GM12801 (cell line): Measurements from ENCODE around the gene SPPL3.

Source experiments
- TF ChIP-seq, protein P1 (sequence below): IDR thresholded peaks from one replicate; pipeline ENCODE4 v1.5.1; 2011; ENCODE audit warnings: control low read depth; ENCODE audit not compliant: insufficient read length; ENCODE audit errors: extremely low read depth

The SPPL3 gene

DNA sequence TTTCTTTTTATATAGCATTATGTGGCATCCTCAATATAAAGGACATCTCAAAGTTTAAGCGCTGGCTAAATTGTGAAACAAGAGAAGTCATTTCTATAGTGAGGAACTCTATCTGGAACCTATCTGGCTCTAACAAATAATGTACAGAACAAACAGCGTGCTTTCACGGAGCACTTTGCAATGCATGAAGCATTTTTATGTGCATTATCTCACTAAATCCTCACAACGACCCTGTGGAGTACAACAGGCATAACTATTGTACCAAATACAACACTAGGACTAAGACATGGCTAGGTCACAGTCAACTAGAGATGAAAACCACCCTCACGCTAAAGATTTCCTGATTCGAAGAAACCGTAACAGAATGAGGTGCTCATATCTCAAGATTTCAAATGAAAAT, 8.6 kb downstream of the SPPL3 start:
- TF ChIP-seq, protein P1, sequence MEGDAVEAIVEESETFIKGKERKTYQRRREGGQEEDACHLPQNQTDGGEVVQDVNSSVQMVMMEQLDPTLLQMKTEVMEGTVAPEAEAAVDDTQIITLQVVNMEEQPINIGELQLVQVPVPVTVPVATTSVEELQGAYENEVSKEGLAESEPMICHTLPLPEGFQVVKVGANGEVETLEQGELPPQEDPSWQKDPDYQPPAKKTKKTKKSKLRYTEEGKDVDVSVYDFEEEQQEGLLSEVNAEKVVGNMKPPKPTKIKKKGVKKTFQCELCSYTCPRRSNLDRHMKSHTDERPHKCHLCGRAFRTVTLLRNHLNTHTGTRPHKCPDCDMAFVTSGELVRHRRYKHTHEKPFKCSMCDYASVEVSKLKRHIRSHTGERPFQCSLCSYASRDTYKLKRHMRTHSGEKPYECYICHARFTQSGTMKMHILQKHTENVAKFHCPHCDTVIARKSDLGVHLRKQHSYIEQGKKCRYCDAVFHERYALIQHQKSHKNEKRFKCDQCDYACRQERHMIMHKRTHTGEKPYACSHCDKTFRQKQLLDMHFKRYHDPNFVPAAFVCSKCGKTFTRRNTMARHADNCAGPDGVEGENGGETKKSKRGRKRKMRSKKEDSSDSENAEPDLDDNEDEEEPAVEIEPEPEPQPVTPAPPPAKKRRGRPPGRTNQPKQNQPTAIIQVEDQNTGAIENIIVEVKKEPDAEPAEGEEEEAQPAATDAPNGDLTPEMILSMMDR = no peak

DNA sequence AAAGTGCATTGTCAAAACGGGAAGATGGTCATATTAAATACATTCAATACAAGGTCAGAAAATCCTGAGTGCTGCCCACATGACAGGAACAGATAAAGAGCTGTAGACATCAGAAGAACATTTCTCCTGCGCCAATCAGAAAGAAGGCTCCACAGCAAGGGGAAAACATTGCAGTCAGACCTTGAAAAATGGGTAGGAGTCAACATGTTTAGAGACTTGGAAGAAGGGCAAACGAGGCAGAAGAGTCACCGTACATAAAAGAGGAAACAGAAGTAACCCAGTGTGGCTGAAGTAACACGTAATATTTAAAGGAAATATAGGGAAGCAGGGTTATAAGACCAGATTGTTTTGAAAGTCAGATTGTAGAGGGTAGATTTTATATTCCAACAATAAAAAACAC, 11.9 kb downstream of the SPPL3 start:
- TF ChIP-seq, protein P1 = no peak

DNA sequence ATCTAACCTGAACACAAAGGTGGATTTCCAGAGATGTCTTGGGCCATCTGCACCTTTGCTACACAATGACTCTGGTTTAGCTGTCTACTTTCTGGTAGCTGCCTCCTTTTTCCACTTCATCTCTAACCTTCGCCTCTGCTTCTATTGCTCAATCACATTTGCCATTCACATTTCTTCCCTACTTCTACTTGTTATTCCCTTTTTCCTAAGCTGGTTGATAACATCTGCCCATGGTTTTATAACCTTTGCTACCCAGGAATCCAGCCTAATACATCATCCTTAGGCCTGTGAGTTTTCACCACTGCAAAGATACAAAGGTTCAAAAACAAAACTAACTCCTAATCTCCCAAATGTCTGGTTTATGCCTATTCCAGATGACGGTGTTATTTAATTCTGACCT, 13.2 kb downstream of the SPPL3 start:
- TF ChIP-seq, protein P1 = no peak

DNA sequence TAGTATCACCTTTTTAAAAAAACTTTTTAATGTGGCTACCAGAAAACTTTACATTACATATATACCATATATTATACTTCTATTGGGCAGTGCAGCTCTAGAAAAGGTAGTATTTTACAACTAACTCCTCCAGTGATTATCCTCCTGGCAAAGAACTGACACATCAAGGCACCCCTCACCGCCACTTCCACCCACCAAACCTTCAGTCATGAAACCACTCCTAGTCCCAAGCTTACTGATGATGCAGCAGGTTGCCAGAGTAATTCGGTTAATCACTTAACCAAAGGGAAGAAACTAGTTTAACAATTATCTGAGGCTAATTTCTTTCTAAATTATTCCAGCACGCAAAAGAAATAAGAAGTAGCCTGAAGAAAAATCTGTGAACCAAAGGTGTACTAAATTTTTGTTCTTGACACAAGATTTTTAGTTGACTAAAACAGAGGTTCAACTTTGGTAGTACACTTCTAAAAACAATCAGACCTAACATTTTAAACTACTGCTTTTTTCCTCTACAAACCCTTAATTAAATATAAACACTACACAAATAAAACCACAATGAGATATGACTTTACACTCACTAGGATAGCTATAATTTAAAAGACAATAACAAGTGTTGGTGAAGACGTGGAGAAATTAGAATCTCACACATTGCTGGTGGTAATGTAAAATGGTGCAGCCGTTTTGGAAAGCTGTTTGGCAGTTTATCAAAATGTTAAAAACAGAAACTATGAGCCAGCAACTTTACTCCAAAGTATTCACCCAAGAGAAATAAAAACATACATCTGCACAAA, 16.7 kb downstream of the SPPL3 start:
- TF ChIP-seq, protein P1 = no peak

DNA sequence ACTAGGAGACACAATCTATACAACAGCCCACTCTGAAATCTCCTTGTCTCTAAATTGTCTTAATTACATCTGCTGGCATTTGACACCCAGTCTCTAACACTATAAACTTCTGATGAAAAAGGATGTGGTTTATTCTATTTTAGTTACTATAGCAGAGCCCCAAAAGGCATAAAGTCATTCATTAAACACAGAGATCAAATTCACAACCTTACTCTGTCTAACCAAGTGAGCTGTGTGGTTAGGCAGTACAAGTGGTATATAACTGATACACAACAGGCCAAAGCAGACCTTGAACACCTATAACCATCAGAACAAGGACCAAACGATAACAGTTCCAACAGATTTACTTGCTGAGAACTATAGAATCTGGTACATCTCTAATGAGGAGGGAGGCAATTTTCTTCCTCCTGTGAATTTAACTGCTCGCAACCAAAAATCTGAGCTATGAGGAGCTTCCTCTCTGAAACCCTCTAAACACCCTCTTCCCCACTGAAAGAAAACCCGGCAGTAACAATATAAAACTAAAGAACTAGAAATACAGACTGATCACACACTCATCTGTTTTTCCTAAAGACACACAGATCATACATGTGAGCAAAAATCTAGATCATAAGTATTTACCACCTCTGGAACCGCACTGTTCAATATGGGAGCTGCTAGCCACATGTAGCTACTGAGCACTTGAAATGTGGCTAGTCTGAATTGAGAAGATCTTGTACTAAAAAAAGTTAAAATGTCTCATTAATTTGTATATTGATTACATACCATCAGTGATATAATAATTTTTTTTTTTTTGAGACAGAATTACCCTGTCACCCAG, 17.7 kb downstream of the SPPL3 start:
- TF ChIP-seq, protein P1 = no peak

DNA sequence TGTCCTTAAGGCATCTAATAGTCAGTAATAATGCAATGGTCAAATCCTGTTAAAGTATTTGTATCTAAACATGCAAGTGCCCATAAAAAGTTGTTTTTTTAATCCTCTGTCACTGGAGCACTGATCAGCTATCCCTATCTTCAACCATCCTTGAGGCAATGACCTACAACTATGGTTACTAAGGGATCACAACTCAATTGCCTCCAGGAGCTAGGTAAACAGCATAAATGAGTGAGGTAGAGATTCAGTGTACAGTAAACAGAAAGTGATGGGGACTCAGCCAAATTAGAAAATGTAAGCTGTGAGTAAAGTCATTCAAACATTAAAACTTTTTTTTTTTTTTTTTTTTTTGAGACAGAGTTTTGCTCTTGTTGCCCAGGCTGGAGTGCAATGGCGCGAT, 18.6 kb downstream of the SPPL3 start:
- TF ChIP-seq, protein P1 = no peak

DNA sequence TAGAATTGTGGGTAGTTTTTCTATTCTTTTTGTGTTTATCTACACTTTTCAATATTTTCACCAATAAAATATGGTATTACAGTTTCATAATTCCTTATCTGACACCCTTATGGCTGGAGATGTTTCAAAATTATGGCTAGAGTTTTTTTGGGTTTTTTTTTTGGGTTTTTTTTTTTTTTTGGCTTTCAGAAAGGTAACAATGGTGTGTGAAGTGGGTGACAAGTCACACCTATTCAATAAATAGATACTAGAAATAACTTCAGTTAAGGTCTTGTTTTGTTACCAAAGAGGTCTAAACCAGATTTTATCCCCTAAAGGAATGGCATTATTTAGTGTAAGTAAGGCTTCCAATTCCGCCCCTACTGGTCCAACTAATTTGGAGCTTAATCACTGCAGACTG, 19.5 kb downstream of the SPPL3 start:
- TF ChIP-seq, protein P1 = no peak
